CD8-positive, alpha-beta memory T cell (primary cell): Measurements from ENCODE around the gene ARID3A. TPM values are rescaled to one million over a fixed set of nuclear protein-coding genes. Genes with fewer than 3 reads are reported as not detected.

Experiments used
- CTCF ChIA-PET: fragments of 350-600 bp; sonication (Branson Sonifier 250); formaldehyde crosslinking; loops from one replicate; lab custom pipeline; 2021; ENCODE audit warnings: antibody characterized with exemption; lab: Charles Lee
- POLR2A ChIA-PET: fragments of 350-600 bp; sonication (Branson Sonifier 250); formaldehyde crosslinking; loops from one replicate; lab custom pipeline; 2021; ENCODE audit warnings: antibody characterized with exemption; lab: Charles Lee
- DNase-seq, 5 donors: peaks; one replicate each; pipeline versions ENCODE4 v3.0.0 to v3.0.0-alpha.2; 2020 to 2022; ENCODE audit warnings: mixed read lengths in 1 of 5
- H3K27ac ChIP-seq: one replicate; pipeline ENCODE4 v1.7.0; 2013; ENCODE audit warnings: low read depth, mild to moderate bottlenecking, low read length, moderate library complexity
- H3K27me3 ChIP-seq: 2 replicates; pipeline ENCODE4 v1.7.0; 2013; ENCODE audit warnings: low read length, mild to moderate bottlenecking; ENCODE audit not compliant: insufficient read depth, poor library complexity, severe bottlenecking
- H3K36me3 ChIP-seq: 2 replicates; pipeline ENCODE4 v1.7.0; 2013; ENCODE audit warnings: mild to moderate bottlenecking, low read length, moderate library complexity; ENCODE audit not compliant: insufficient read depth
- H3K4me1 ChIP-seq: 2 replicates; pipeline ENCODE4 v1.7.0; 2013; ENCODE audit warnings: mild to moderate bottlenecking, low read length, moderate library complexity; ENCODE audit not compliant: insufficient read depth
- H3K4me3 ChIP-seq: 2 replicates; pipeline ENCODE4 v1.7.0; 2013; ENCODE audit warnings: mild to moderate bottlenecking, low read length
- H3K9me3 ChIP-seq: 2 replicates; pipeline ENCODE4 v1.7.0; 2013; ENCODE audit warnings: mild to moderate bottlenecking, low read length
- H3K27ac Mint-ChIP-seq, 8 donors: one replicate each; pipeline ENCODE4 v1.8.0; 2020 to 2021; ENCODE audit warnings: mixed read lengths in 8 of 8, mild to moderate bottlenecking in 6 of 8, inconsistent platforms in 3 of 8, moderate library complexity in 3 of 8
- H3K27me3 Mint-ChIP-seq, 2 donors: one replicate each; pipeline ENCODE4 v1.8.0; 2020 to 2021; ENCODE audit warnings: mixed read lengths in 2 of 2, mild to moderate bottlenecking in 1 of 2, moderate library complexity in 1 of 2
- H3K36me3 Mint-ChIP-seq, 3 donors: one replicate each; pipeline ENCODE4 v1.8.0; 2020 to 2021; ENCODE audit warnings: mixed read lengths in 3 of 3, inconsistent platforms in 1 of 3, mild to moderate bottlenecking in 1 of 3
- H3K4me1 Mint-ChIP-seq, 3 donors: one replicate each; pipeline ENCODE4 v1.8.0; 2020 to 2021; ENCODE audit warnings: mixed read lengths in 3 of 3, inconsistent platforms in 1 of 3, mild to moderate bottlenecking in 1 of 3
- H3K4me3 Mint-ChIP-seq, 7 donors: one replicate each; pipeline ENCODE4 v1.8.0; 2020 to 2021; ENCODE audit warnings: mixed read lengths in 7 of 7, mild to moderate bottlenecking in 6 of 7, moderate library complexity in 4 of 7, inconsistent platforms in 2 of 7
- H3K9me3 Mint-ChIP-seq, 5 donors: one replicate each; pipeline ENCODE4 v1.8.0; 2020 to 2022; ENCODE audit warnings: mixed read lengths in 5 of 5, mild to moderate bottlenecking in 3 of 5, moderate library complexity in 2 of 5, inconsistent platforms in 1 of 5
- polyA plus RNA-seq: library from polyadenylated mRNA; unstranded; fragments of 300-500 nt; fragmentation: Illumina TruSeq; gene quantifications from one replicate; pipeline ENCODE4 v1.2.3, GENCODE V29; 2021
- total RNA-seq, 2 experiments: library from RNA; stranded (reverse); gene quantifications; one replicate each; pipeline ENCODE4 v1.2.3, GENCODE V29; 2021

Gene ARID3A
- total and polyA plus RNA-seq, 3 experiments from 2014 or later = 0.49 to 15.9 (median 12.8) TPM

GRCh38 chr19:993831-994393, 68.1 kb downstream of the ARID3A start:
- H3K27ac ChIP-seq = no peak overlapping the region
- Mint-ChIP-seq H3K27ac (peak overlapping the region in 3 of 8 donors; percentile 46 to 87 (median 82)), H3K36me3 (peaks cover 0 to 27% (median 0%) of the 10 kb centered on the region in 3 donors), H3K27me3 (peaks cover 2 to 11% of the 10 kb centered on the region in 2 donors), H3K4me1 (peaks cover 6 to 28% (median 10%) of the 10 kb centered on the region in 3 donors), H3K4me3 (peak overlapping the region in 1 of 7 donors; percentile 9), H3K9me3 (peaks cover 0 to 6% (median 0%) of the 10 kb centered on the region in 5 donors)
- POLR2A ChIA-PET = no interaction called here
- CTCF ChIA-PET = no interaction called here
- DNase-seq = no peak
- peaks cover 22% of the 10 kb centered on the region for H3K4me1 ChIP-seq
- peaks cover 9% of the 10 kb centered on the region for H3K27me3 ChIP-seq
- no peak overlapping the region for H3K4me3 ChIP-seq
- no peaks in the 10 kb centered on the region for H3K9me3 ChIP-seq
- no peaks in the 10 kb centered on the region for H3K36me3 ChIP-seq

GRCh38 chr19:994516-994915, 68.7 kb downstream of the ARID3A start:
- peaks cover 22% of the 10 kb centered on the region for H3K4me1 ChIP-seq
- POLR2A ChIA-PET = interaction anchor here (1.5 kb wide), 1 partner anchor 10 kb away, joined by 4 read pairs; the partner anchor contains the start of gene WDR18
- no peaks in the 10 kb centered on the region for H3K36me3 ChIP-seq
- H3K27me3 Mint-ChIP-seq = peaks cover 2 to 17% of the 10 kb centered on the region in 2 donors
- H3K9me3 ChIP-seq = no peaks in the 10 kb centered on the region
- no peak for DNase-seq
- H3K4me3 ChIP-seq = no peak overlapping the region
- no peak overlapping the region for H3K4me3 Mint-ChIP-seq
- H3K36me3 Mint-ChIP-seq = peaks cover 0 to 24% (median 0%) of the 10 kb centered on the region in 3 donors
- CTCF ChIA-PET = no interaction called here
- peaks cover 0 to 6% (median 0%) of the 10 kb centered on the region in 5 donors for H3K9me3 Mint-ChIP-seq
- peak overlapping the region in 3 of 8 donors; percentile 17 to 77 (median 36) for H3K27ac Mint-ChIP-seq
- peaks cover 6 to 32% (median 13%) of the 10 kb centered on the region in 3 donors for H3K4me1 Mint-ChIP-seq
- H3K27ac ChIP-seq = no peak overlapping the region
- H3K27me3 ChIP-seq = peaks cover 15% of the 10 kb centered on the region

- Mint-ChIP-seq H3K4me1 (peaks cover 6 to 32% (median 13%) of the 10 kb centered on the region in 3 donors), H3K36me3 (peaks cover 0 to 20% (median 0%) of the 10 kb centered on the region in 3 donors), H3K9me3 (peaks cover 0 to 6% (median 0%) of the 10 kb centered on the region in 5 donors), H3K4me3 (no peak overlapping the region), H3K27me3 (peaks cover 2 to 19% of the 10 kb centered on the region in 2 donors), H3K27ac (peak overlapping the region in 3 of 8 donors; percentile 9 to 96 (median 50))
- Histone ChIP-seq H3K36me3 (no peaks in the 10 kb centered on the region), H3K4me3 (no peak overlapping the region), H3K27ac (no peak overlapping the region), H3K4me1 (peaks cover 22% of the 10 kb centered on the region), H3K27me3 (peaks cover 15% of the 10 kb centered on the region), H3K9me3 (no peaks in the 10 kb centered on the region)
- ChIA-PET POLR2A (interaction anchor here (1.5 kb wide), 2 partner anchors 11 to 75 kb away, joined by 3 to 4 read pairs; partner anchors contain the start of gene WDR18), CTCF (interaction anchor here (0.5 to 2.5 kb wide), 6 partner anchors 7 to 131 kb away, joined by 3 to 15 read pairs (median 4); partner anchors contain the start of gene WDR18)
- DNase-seq = no peak
These were observed 69.4 kb downstream of the ARID3A start for GRCh38 chr19:995051-995827.

GRCh38 chr19:996051-996838, 70.4 kb downstream of the ARID3A start:
- peaks cover 6 to 37% (median 13%) of the 10 kb centered on the region in 3 donors for H3K4me1 Mint-ChIP-seq
- CTCF ChIA-PET = interaction anchor here (0.5 to 2.5 kb wide), 10 partner anchors 8 to 132 kb away, joined by 3 to 15 read pairs (median 5); partner anchors contain the start of genes ARHGAP45 and WDR18
- peak; percentile 86 to 94 (median 90) for DNase-seq

GRCh38 chr19:998064-998463, 72.2 kb downstream of the ARID3A start:
- Mint-ChIP-seq H3K36me3 (peaks cover 0 to 10% (median 0%) of the 10 kb centered on the region in 3 donors), H3K27ac (peak overlapping the region in 4 of 8 donors; percentile 79 to 85 (median 80)), H3K4me3 (peak overlapping the region in 5 of 7 donors; percentile 7 to 76 (median 31)), H3K27me3 (peaks cover 10 to 28% of the 10 kb centered on the region in 2 donors), H3K9me3 (peaks cover 0 to 6% (median 0%) of the 10 kb centered on the region in 5 donors), H3K4me1 (peaks cover 6 to 38% (median 13%) of the 10 kb centered on the region in 3 donors)
- Histone ChIP-seq H3K4me3 (no peak overlapping the region), H3K27me3 (peaks cover 25% of the 10 kb centered on the region), H3K36me3 (no peaks in the 10 kb centered on the region), H3K27ac (no peak overlapping the region), H3K9me3 (no peaks in the 10 kb centered on the region), H3K4me1 (peaks cover 32% of the 10 kb centered on the region)
- POLR2A ChIA-PET = interaction anchor here (0.6 to 3.0 kb wide), 2 partner anchors 13 to 149 kb away, joined by 3 to 24 read pairs; partner anchors contain the start of gene WDR18
- CTCF ChIA-PET = interaction anchor here (2.0 to 2.5 kb wide), 3 partner anchors 13 to 74 kb away, joined by 6 to 15 read pairs (median 6); partner anchors contain the start of gene WDR18
- no peak for DNase-seq

More at GRCh38 chr19:996051-996838, 70.4 kb downstream of the ARID3A start:
- Histone ChIP-seq H3K27me3 (peaks cover 21% of the 10 kb centered on the region), H3K36me3 (no peaks in the 10 kb centered on the region), H3K9me3 (no peaks in the 10 kb centered on the region), H3K27ac (no peak overlapping the region), H3K4me1 (peaks cover 26% of the 10 kb centered on the region), H3K4me3 (peak overlapping the region; percentile 34)
- Mint-ChIP-seq H3K4me3 (peak overlapping the region; percentile 67 to 86 (median 76)), H3K9me3 (peaks cover 0 to 6% (median 0%) of the 10 kb centered on the region in 5 donors), H3K27ac (peak overlapping the region; percentile 85 to 99 (median 93)), H3K27me3 (peaks cover 3 to 22% of the 10 kb centered on the region in 2 donors), H3K36me3 (peaks cover 0 to 14% (median 0%) of the 10 kb centered on the region in 3 donors)
- POLR2A ChIA-PET = interaction anchor here (0.6 to 3.0 kb wide), 6 partner anchors 8 to 206 kb away, joined by 3 to 24 read pairs (median 4); partner anchors contain the start of gene WDR18

- Mint-ChIP-seq H3K36me3 (peaks cover 0 to 2% (median 0%) of the 10 kb centered on the region in 3 donors), H3K27ac (peak overlapping the region in 6 of 8 donors; percentile 26 to 89 (median 53)), H3K27me3 (peaks cover 10 to 28% of the 10 kb centered on the region in 2 donors), H3K4me1 (peaks cover 6 to 38% (median 13%) of the 10 kb centered on the region in 3 donors), H3K9me3 (peaks cover 0 to 6% (median 0%) of the 10 kb centered on the region in 5 donors), H3K4me3 (peak overlapping the region in 6 of 7 donors; percentile 18 to 58 (median 39))
- no peaks in the 10 kb centered on the region for H3K9me3 ChIP-seq
- ChIA-PET POLR2A (interaction anchor here (0.6 kb wide), 1 partner anchor 94 kb away, joined by 3 read pairs; no protein-coding TSS in a partner anchor), CTCF (interaction anchor here (0.9 to 2.5 kb wide), 4 partner anchors 11 to 74 kb away, joined by 3 to 7 read pairs (median 4); partner anchors contain the start of gene RNU6-2)
- H3K27ac ChIP-seq = no peak overlapping the region
- H3K36me3 ChIP-seq = no peaks in the 10 kb centered on the region
- DNase-seq = no peak
- H3K4me3 ChIP-seq = no peak overlapping the region
- peaks cover 25% of the 10 kb centered on the region for H3K27me3 ChIP-seq
- peaks cover 32% of the 10 kb centered on the region for H3K4me1 ChIP-seq
These were observed 73.5 kb downstream of the ARID3A start for GRCh38 chr19:999379-999719.

GRCh38 chr19:1000095-1000494, 74.3 kb downstream of the ARID3A start, which contains the start of gene GRIN3B:
TSS of gene GRIN3B (plus strand) at chr19:1000419. CDS start at chr19:1000438, 19 bp downstream.
- H3K4me1 Mint-ChIP-seq = peaks cover 6 to 38% (median 13%) of the 10 kb centered on the region in 3 donors
- H3K36me3 Mint-ChIP-seq = peaks cover 0 to 2% (median 0%) of the 10 kb centered on the region in 3 donors
- H3K4me3 ChIP-seq = no peak within 1 kb of the TSS
- no peaks in the 10 kb centered on the region for H3K36me3 ChIP-seq
- peak; percentile 42 to 70 (median 47) for DNase-seq
- peaks cover 10 to 28% of the 10 kb centered on the region in 2 donors for H3K27me3 Mint-ChIP-seq
- no peak within 1 kb of the TSS for H3K27ac ChIP-seq
- peaks cover 32% of the 10 kb centered on the region for H3K4me1 ChIP-seq
- H3K27me3 ChIP-seq = peaks cover 25% of the 10 kb centered on the region
- POLR2A ChIA-PET = no interaction called here
- CTCF ChIA-PET = interaction anchor here (1.2 to 2.5 kb wide), 3 partner anchors 21 to 33 kb away, joined by 3 to 7 read pairs (median 5); partner anchors contain the start of gene RNU6-2
- peaks cover 0 to 6% (median 0%) of the 10 kb centered on the region in 5 donors for H3K9me3 Mint-ChIP-seq
- no peaks in the 10 kb centered on the region for H3K9me3 ChIP-seq
- peak within 1 kb of the TSS in 6 of 8 donors; percentile 26 to 89 (median 66) for H3K27ac Mint-ChIP-seq
- peak within 1 kb of the TSS in 6 of 7 donors; percentile 18 to 59 (median 54) for H3K4me3 Mint-ChIP-seq
